Mucosa of descending colon (tissue), 3 donors: ENCODE measurements around the gene CENPP. TPM values are rescaled to one million over a fixed set of nuclear protein-coding genes. Genes with fewer than 3 reads are reported as not detected.

ENCODE experiments used
- ATAC-seq: fragments of 200-7000 bp; cut with Tn5 transposase; one replicate; pipeline ENCODE4 v1.9.1; 2020; ENCODE audit warnings: mild to moderate bottlenecking, moderate library complexity
- DNase-seq, 3 donors: peaks; one replicate each; pipeline ENCODE4 v3.0.0-alpha.2; 2020
- H3K36me3 ChIP-seq: fragments of 200-600 bp; one replicate; pipeline ENCODE4 v1.8.0; 2021; ENCODE audit warnings: low read depth, mild to moderate bottlenecking
- H3K4me1 ChIP-seq: fragments of 200-600 bp; one replicate; pipeline ENCODE4 v1.8.0; 2021; ENCODE audit warnings: low read depth, mild to moderate bottlenecking
- H3K4me3 ChIP-seq: fragments of 200-600 bp; one replicate; pipeline ENCODE4 v1.8.0; 2021; ENCODE audit warnings: mild to moderate bottlenecking
- H3K9me3 ChIP-seq: fragments of 200-600 bp; one replicate; pipeline ENCODE4 v1.8.0; 2021; ENCODE audit warnings: mild to moderate bottlenecking
- CTCF ChIP-seq: fragments of 200-600 bp; IDR thresholded peaks from one replicate; pipeline ENCODE4 v1.8.0; 2022; ENCODE audit warnings: antibody characterized with exemption, mild to moderate bottlenecking
- intact Hi-C, 2 donors: fragments of 100-400 bp; cut with DNase I in 1 of 2; cut with micrococcal nuclease in 1 of 2; formaldehyde crosslinking; loops; one replicate each; pipeline versions ENCODE4 v1.11.0 to v1.11.1; 2022; cut with DNase I, micrococcal nuclease
- total RNA-seq, 3 donors: library from RNA; stranded (reverse); fragmentation: NEBNext Ultra II Directional in 2 of 3; extraction: Animal tissue kit (Norgen Biotek cat#: 25700) in 2 of 3; gene quantifications; one replicate each; pipeline versions ENCODE4 v1.2.1 to v1.2.4, GENCODE V29; 2021 to 2023
- donor health status: DM: no; HTN: no; CAD: no; lungs with moderate emphysema.
- donor health status: DM: no; HTN: no; CAD: no.
- donor health status: DM: no; HTN: yes; CAD: no.

The CENPP gene
- total RNA-seq, 3 donors from 2014 or later, result 2.0 to 4.9 (median 3.3) TPM

GRCh38 chr9:92395617-92396016 lies 69.9 kb downstream of the CENPP start:
- Histone ChIP-seq H3K4me1 (no peaks in the 10 kb centered on the region), H3K36me3 (no peaks in the 10 kb centered on the region), H3K4me3 (no peak overlapping the region), H3K9me3 (no peaks in the 10 kb centered on the region)
- intact Hi-C loops, result no loop called here
- DNase-seq, result no peak
- ATAC-seq, result no peak
- TF ChIP-seq CTCF, result no peak

- ATAC-seq, result no peak
- TF ChIP-seq CTCF, result no peak
- no peak for DNase-seq
- Histone ChIP-seq H3K4me3 (no peak overlapping the region), H3K9me3 (no peaks in the 10 kb centered on the region), H3K36me3 (no peaks in the 10 kb centered on the region), H3K4me1 (no peaks in the 10 kb centered on the region)
- intact Hi-C loops, result no loop called here
These were observed 72.1 kb downstream of the CENPP start for GRCh38 chr9:92397853-92398252.

GRCh38 chr9:92402360-92402759 lies 76.6 kb downstream of the CENPP start:
- Histone ChIP-seq H3K4me3 (no peak overlapping the region), H3K36me3 (no peaks in the 10 kb centered on the region), H3K4me1 (no peaks in the 10 kb centered on the region), H3K9me3 (no peaks in the 10 kb centered on the region)
- intact Hi-C loops, result no loop called here
- DNase-seq, result no peak
- ATAC-seq, result no peak
- no peak for TF ChIP-seq CTCF

GRCh38 chr9:92402826-92403745 lies 77.3 kb downstream of the CENPP start:
- H3K9me3 ChIP-seq, result no peaks in the 10 kb centered on the region
- no peaks in the 10 kb centered on the region for H3K4me1 ChIP-seq
- ATAC-seq, result no peak
- intact Hi-C loops, result no loop called here
- no peak overlapping the region for H3K4me3 ChIP-seq
- DNase-seq, result no peak
- no peaks in the 10 kb centered on the region for H3K36me3 ChIP-seq
- no peak for TF ChIP-seq CTCF

GRCh38 chr9:92404042-92404836 lies 78.5 kb downstream of the CENPP start, which contains the start of gene OGN:
Gene OGN (minus strand): TSS chr9:92404578. CDS start chr9:92403407, 1,171 bp downstream.
- no peaks in the 10 kb centered on the region for H3K36me3 ChIP-seq
- DNase-seq (no peak), ATAC-seq (no peak)
- no peak for TF ChIP-seq CTCF
- H3K9me3 ChIP-seq, result no peaks in the 10 kb centered on the region
- H3K4me1 ChIP-seq, result no peaks in the 10 kb centered on the region
- H3K4me3 ChIP-seq, result no peak within 1 kb of the TSS
- intact Hi-C loops, result no loop called here
